ENCODE data around the gene ANKS1A.
"Not testable (repeated sequence)": the region's sequence is repeated elsewhere in the genome, so short reads cannot be mapped to it uniquely, and the experiment has no call there.

Gene ANKS1A

GRCh38 chr6:34993213-34993612 is 104.2 kb downstream of the ANKS1A start:
- no peak for DNase-seq (ENCODE audit: low read depth, low spot score)

- DNase-seq (ENCODE audit: low read depth, low spot score): no peak
Observed at GRCh38 chr6:34994693-34995092, 105.6 kb downstream of the ANKS1A start.

- DNase-seq (ENCODE audit: low read depth, low spot score): not testable (repeated sequence)
Observed at GRCh38 chr6:34998417-34998816, 109.4 kb downstream of the ANKS1A start.

GRCh38 chr6:34999153-34999552 is 110.1 kb downstream of the ANKS1A start:
- not testable (repeated sequence) for DNase-seq (ENCODE audit: low read depth, low spot score)

GRCh38 chr6:34999962-35000361 is 110.9 kb downstream of the ANKS1A start:
- DNase-seq (ENCODE audit: low read depth, low spot score): not testable (repeated sequence)

GRCh38 chr6:35001349-35001748 is 112.3 kb downstream of the ANKS1A start:
- DNase-seq (ENCODE audit: low read depth, low spot score): not testable (repeated sequence)

- not testable (repeated sequence) for DNase-seq (ENCODE audit: low read depth, low spot score)
Observed at GRCh38 chr6:35003886-35004530, 115.0 kb downstream of the ANKS1A start.

- no peak for DNase-seq (ENCODE audit: low read depth, low spot score)
Observed at GRCh38 chr6:35007016-35007415, 118.0 kb downstream of the ANKS1A start.

GRCh38 chr6:35008858-35009257 is 119.8 kb downstream of the ANKS1A start:
- DNase-seq (ENCODE audit: low read depth, low spot score): no peak

- DNase-seq (ENCODE audit: low read depth, low spot score): no peak
Observed at GRCh38 chr6:35011096-35012041, 122.3 kb downstream of the ANKS1A start.

GRCh38 chr6:35013701-35014100 is 124.6 kb downstream of the ANKS1A start:
- DNase-seq (ENCODE audit: low read depth, low spot score): no peak

- no peak for DNase-seq (ENCODE audit: low read depth, low spot score)
Observed at GRCh38 chr6:35014341-35014740, 125.3 kb downstream of the ANKS1A start.

- no peak for DNase-seq (ENCODE audit: low read depth, low spot score)
Observed at GRCh38 chr6:35014786-35015185, 125.7 kb downstream of the ANKS1A start.

GRCh38 chr6:35015476-35015875 is 126.4 kb downstream of the ANKS1A start:
- DNase-seq (ENCODE audit: low read depth, low spot score): no peak

- DNase-seq (ENCODE audit: low read depth, low spot score): no peak
Observed at GRCh38 chr6:35015996-35016395, 126.9 kb downstream of the ANKS1A start.

- DNase-seq (ENCODE audit: low read depth, low spot score): no peak
Observed at GRCh38 chr6:35016502-35017321, 127.7 kb downstream of the ANKS1A start.

GRCh38 chr6:35017411-35018181 is 128.5 kb downstream of the ANKS1A start:
- DNase-seq (ENCODE audit: low read depth, low spot score): no peak

GRCh38 chr6:35018182-35018519 is 129.1 kb downstream of the ANKS1A start:
- DNase-seq (ENCODE audit: low read depth, low spot score): no peak

- DNase-seq (ENCODE audit: low read depth, low spot score): no peak
Observed at GRCh38 chr6:35018746-35019145, 129.7 kb downstream of the ANKS1A start.

- DNase-seq (ENCODE audit: low read depth, low spot score): no peak
Observed at GRCh38 chr6:35019171-35019570, 130.1 kb downstream of the ANKS1A start.

GRCh38 chr6:35019831-35020230 is 130.8 kb downstream of the ANKS1A start:
- DNase-seq (ENCODE audit: low read depth, low spot score): no peak
